ENCODE measurements around the gene FAM241A. TPM values are rescaled to one million over a fixed set of nuclear protein-coding genes. Genes with fewer than 3 reads are reported as not detected.

Gene FAM241A
- total and polyA plus RNA-seq, 9 donors: 1.0 to 4.9 (median 2.2) TPM

DNA sequence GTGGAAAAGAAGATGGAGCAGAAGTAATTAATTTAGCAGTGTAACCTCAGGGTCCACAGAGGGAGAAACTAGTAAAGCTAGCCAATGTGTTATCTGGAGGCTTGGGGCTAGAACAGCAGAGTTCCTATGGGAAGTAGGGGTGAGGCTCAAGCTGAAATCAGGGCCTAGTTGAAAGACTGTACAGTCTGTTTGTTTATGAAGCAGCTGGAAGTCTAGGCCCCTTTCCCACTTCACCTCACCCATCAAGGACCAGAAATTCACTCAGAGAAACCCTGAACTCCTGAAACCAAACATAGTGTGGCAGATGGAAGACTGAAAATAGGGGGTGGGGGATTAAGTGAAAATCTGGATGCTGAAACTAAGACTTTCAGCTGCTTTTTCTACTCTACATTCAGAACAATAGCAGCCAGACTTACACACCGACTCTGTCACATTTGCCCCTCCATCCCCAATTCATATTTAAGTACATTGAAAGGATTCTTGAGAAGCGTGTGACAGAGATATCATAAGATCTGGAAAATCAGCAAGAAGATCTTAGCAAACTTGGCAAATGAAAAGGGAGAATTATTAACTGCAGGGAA is 32.6 kb upstream of the FAM241A start:
- no peak for DNase-seq
- no peak overlapping the region for H3K4me3 ChIP-seq
- H3K27me3 ChIP-seq: no peaks in the 10 kb centered on the region
- TF ChIP-seq, protein P1, sequence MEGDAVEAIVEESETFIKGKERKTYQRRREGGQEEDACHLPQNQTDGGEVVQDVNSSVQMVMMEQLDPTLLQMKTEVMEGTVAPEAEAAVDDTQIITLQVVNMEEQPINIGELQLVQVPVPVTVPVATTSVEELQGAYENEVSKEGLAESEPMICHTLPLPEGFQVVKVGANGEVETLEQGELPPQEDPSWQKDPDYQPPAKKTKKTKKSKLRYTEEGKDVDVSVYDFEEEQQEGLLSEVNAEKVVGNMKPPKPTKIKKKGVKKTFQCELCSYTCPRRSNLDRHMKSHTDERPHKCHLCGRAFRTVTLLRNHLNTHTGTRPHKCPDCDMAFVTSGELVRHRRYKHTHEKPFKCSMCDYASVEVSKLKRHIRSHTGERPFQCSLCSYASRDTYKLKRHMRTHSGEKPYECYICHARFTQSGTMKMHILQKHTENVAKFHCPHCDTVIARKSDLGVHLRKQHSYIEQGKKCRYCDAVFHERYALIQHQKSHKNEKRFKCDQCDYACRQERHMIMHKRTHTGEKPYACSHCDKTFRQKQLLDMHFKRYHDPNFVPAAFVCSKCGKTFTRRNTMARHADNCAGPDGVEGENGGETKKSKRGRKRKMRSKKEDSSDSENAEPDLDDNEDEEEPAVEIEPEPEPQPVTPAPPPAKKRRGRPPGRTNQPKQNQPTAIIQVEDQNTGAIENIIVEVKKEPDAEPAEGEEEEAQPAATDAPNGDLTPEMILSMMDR (IDR thresholded peaks at IDR 0.05): no peak
- TF ChIP-seq POLR2A (IDR thresholded peaks at IDR 0.05) (no peak), EP300 (IDR thresholded peaks at IDR 0.05) (no peak)
- intact Hi-C loops (cut with DNase I): no loop called here
- H3K27ac ChIP-seq: no peak overlapping the region
- no peaks in the 10 kb centered on the region for H3K9me3 ChIP-seq
- H3K4me1 ChIP-seq (ENCODE audit: insufficient read depth): no peaks in the 10 kb centered on the region
- H3K36me3 ChIP-seq: no peaks in the 10 kb centered on the region
- 93 to 97% (median 95%) methylated on average over 2 of the region's 2 CpGs for WGBS, 3 donors

DNA sequence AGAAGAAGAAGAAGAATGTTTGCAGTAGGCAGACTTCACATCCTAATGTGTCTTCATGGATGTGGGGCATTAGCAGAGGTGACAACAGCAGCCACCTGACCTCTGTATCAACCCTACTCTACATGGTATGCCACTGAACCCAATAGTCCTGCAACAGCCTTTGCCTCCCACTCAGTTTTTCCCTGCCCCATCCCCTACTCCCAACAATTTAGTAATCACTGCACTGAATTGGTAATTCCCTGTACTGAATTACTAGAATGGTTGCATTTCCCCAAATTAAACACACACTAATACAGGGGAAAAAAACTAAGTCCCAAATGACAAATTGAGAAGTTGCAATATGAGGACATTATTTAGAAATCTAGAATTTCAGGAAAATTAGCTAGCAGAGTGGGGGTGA is 31.4 kb upstream of the FAM241A start:
- Histone ChIP-seq H3K36me3 (no peaks in the 10 kb centered on the region), H3K9me3 (no peaks in the 10 kb centered on the region), H3K27me3 (no peaks in the 10 kb centered on the region), H3K27ac (no peak overlapping the region), H3K4me1 (ENCODE audit: insufficient read depth) (no peaks in the 10 kb centered on the region), H3K4me3 (no peak overlapping the region)
- intact Hi-C loops (cut with DNase I): no loop called here
- no peak for TF ChIP-seq EP300 (IDR thresholded peaks at IDR 0.05)
- no peak for TF ChIP-seq POLR2A (IDR thresholded peaks at IDR 0.05)
- TF ChIP-seq, protein P1 (IDR thresholded peaks at IDR 0.05): no peak
- DNase-seq: no peak

DNA sequence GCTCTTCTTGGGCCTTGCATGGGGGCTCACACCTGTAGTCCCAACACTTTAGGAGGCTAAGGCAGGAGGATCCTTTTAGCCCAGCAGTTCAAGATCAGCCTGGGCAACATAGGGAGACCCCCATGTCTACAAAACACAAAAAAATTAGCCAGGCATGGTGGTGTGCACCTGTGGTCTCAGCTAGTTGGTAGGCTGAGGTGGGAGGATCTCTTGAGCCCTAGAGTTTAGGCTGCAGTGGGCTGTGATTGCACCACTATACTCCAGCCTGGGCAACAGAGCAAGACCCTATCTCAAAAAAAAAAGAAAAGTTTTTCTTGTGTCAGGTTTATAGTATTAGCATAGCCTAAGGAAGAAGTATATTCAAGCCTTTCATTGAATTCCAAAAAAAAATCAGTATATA is 30.8 kb upstream of the FAM241A start:
- no peak overlapping the region for H3K27ac ChIP-seq
- DNase-seq: no peak
- H3K27me3 ChIP-seq: no peaks in the 10 kb centered on the region
- H3K4me1 ChIP-seq (ENCODE audit: insufficient read depth): no peaks in the 10 kb centered on the region
- no peaks in the 10 kb centered on the region for H3K36me3 ChIP-seq
- intact Hi-C loops (cut with DNase I): no loop called here
- TF ChIP-seq POLR2A (IDR thresholded peaks at IDR 0.05): no peak
- no peak overlapping the region for H3K4me3 ChIP-seq
- H3K9me3 ChIP-seq: no peaks in the 10 kb centered on the region

DNA sequence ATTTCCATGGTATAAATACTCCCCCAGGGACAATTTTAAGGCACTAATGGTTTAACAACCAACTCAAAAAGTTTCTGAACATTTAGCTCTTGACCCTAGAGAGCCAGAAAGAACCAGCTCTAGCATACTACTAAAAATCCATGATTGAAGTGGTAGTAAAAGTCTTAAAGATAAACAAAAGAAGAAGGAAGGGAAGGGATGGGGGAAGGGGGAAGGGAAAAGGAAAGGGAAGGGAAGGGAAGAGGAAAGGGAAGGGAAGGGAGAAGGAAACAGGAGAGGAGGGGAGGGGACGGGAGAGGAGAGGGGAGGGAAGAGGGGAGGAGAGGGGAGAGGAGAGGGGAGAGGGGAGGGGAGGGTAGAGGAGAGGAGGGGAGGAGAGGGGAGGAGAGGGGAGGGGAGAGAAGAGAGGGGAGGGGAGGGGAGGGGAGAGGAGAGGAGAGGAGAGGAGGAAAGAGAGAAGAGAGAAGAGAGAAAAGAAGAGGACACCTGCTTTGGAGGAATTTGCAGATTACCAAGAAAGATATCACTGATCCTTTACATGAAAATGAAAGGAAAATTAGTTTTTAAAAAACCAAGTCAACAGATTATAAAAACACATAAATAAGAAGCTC is 26.4 kb upstream of the FAM241A start:
- Histone ChIP-seq H3K4me3 (no peak overlapping the region), H3K9me3 (no peaks in the 10 kb centered on the region), H3K36me3 (no peaks in the 10 kb centered on the region), H3K27ac (no peak overlapping the region), H3K27me3 (no peaks in the 10 kb centered on the region), H3K4me1 (ENCODE audit: insufficient read depth) (no peaks in the 10 kb centered on the region)
- WGBS, 3 donors: 62 to 87% methylated on average over 1 of the region's 1 CpG; no CpG with 5 or more reads in 1 of the 3 donors
- intact Hi-C loops (cut with DNase I): no loop called here
- DNase-seq: no peak
- no peak for TF ChIP-seq POLR2A (IDR thresholded peaks at IDR 0.05)
- TF ChIP-seq, protein P1 (IDR thresholded peaks at IDR 0.05): no peak
- TF ChIP-seq EP300 (IDR thresholded peaks at IDR 0.05): no peak

DNA sequence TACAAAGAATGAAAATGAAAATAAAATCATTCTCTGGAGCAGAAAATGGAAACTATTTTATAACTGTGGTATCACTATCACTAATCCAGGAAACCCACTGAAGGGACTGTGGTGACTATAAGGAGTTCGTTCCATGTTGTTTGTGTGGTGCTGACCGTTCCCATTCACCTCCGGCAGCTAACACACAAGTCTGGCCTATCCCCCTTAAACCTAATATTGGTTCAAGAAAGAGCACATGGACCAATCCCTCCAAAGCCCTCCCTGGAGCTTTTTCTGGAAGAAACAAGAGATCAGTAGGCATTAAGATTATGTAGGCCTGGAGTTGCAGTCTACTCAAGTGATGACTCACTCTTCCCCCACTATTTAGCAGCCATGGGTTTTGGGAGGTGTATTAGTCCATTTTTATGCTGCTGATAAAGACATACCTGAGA is 25.9 kb upstream of the FAM241A start:
- no peak overlapping the region for H3K27ac ChIP-seq
- H3K4me1 ChIP-seq (ENCODE audit: insufficient read depth): no peaks in the 10 kb centered on the region
- intact Hi-C loops (cut with DNase I): no loop called here
- H3K4me3 ChIP-seq: no peak overlapping the region
- DNase-seq: no peak
- no peaks in the 10 kb centered on the region for H3K36me3 ChIP-seq
- TF ChIP-seq, protein P1 (IDR thresholded peaks at IDR 0.05): no peak
- TF ChIP-seq EP300 (IDR thresholded peaks at IDR 0.05) (no peak), POLR2A (IDR thresholded peaks at IDR 0.05) (no peak)
- WGBS, 3 donors: 88 to 93% (median 89%) methylated on average over 3 of the region's 3 CpGs
- no peaks in the 10 kb centered on the region for H3K9me3 ChIP-seq
- H3K27me3 ChIP-seq: no peaks in the 10 kb centered on the region

All from ovary (tissue), 9 donors.